Stimulated activated CD8-positive, alpha-beta memory T cell treated with anti-CD3 and anti-CD28 coated beads, Interleukin-12 subunit alpha, Interleukin-12 subunit beta, amount 100 ng/mL, for 24 hours (primary cell): Measurements from ENCODE around the gene SHROOM3.
"Not testable (repeated sequence)": the region's sequence is repeated elsewhere in the genome, so short reads cannot be mapped to it uniquely, and the experiment has no call there.

Source experiments
- DNase-seq: peaks from one replicate; pipeline ENCODE4 v3.0.0-alpha.2; 2020; ENCODE audit errors: extremely low read depth

SHROOM3 gene

DNA sequence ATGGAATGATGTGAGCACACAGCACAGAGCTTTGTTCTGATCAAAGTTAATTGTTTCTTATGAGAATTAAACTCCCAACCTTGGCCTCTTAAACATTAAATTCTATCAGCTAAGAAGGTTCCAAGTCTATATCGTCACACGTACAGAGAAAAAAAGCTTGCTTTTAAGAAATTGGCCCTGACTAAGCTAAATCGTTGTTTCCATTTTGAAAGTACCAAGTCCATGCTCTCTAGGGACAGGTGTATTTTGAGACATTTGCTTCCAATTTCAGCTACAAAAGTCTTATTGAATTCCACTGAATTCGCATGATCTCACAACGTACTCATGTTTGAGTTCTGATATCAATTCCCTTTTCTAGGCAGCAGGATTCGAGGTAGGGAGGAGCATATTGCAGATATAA lies 157.4 kb downstream of the SHROOM3 start:
- DNase-seq = no peak

DNA sequence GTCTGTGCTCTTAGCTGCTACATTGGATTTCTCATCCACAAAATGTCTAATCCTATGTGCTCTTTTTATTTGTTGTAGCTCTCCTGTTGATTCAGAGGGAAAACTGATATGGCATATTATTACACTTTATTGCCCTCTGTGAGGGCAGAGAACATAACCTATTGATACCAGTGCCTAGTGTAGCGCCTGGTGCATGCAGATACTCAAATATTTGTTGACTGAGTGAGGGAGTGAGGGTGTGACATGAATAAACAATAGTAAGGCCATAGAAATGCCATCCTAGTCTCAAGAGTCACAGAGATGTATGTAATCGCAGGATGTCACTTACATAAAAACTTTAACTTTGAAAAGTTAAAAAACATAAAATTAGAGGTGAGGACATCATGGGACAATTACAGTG lies 159.1 kb downstream of the SHROOM3 start:
- DNase-seq = no peak

GRCh38 chr4:76595435-76595834 lies 160.4 kb downstream of the SHROOM3 start:
- no peak for DNase-seq

- DNase-seq = no peak
Measured at GRCh38 chr4:76596713-76597112, 161.7 kb downstream of the SHROOM3 start.

- DNase-seq = no peak
Measured at GRCh38 chr4:76597423-76597979, 162.5 kb downstream of the SHROOM3 start.

- no peak for DNase-seq
Measured at GRCh38 chr4:76600447-76600846, 165.4 kb downstream of the SHROOM3 start.

DNA sequence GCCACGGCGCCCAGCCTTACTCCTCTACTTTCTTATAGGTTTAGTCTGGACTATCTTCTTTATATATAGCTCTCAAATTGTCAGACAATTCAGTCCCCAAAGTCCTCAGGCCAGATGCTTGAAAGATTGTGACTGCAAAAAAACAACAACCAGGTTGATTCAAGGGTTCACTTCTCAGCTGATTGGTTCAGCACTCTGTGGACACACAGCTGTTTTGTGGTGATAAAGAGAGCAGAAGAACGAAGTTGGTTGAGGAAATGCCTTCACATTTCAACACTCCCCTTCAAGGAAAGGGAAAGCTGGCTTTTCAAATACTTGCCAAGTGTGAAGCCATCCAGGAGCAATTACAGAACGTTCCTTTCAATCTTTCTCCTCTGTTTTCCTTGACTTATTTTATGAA lies 166.8 kb downstream of the SHROOM3 start:
- DNase-seq = no peak

DNA sequence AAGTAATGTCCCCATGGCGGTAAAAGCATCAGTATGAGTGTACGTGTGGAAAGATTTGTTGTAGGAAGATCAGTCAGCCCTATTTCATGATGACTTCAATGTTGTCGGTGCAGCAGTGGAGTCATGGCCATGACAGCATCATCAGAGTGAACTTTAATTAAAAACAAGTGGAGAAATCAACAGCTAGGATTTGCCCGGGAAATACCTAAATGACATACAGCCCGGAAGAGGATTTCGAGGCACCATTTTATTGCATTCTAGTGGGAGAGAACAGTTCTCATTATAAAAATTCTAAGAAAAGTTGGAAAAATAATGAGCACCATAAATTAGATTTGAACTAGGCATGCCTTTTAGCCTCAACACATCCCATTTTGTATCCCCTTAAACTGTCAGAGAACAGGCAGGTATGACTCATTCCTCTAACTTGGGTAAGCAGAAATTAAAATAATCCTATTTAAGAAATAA lies 170.1 kb downstream of the SHROOM3 start:
- DNase-seq = no peak

GRCh38 chr4:76606645-76607265 lies 171.7 kb downstream of the SHROOM3 start:
- no peak for DNase-seq

DNA sequence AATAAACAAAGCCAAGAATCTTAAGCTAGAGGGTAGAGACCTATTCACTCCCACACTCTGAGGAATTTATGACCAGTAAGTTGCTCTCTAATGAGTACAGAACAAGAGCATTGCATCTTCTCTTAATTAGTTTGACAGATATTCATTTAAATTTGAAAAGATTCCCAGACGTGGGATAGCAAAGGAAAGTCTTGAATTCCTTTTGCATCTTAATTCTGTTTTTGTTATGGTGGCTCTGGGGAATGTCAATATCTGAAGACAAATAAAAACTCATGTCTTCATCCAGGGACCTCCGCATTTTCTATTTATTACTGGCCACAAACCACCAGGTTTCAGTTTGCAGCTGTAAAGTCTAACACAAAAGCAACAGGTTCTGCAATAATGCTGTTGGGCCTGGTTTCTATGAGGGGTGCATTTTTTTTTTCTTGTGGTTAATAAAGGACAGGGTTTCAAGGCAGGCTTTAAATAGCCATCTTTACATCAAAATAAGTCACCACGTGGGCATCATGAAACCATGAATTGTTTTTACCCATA lies 172.3 kb downstream of the SHROOM3 start:
- DNase-seq = no peak

- DNase-seq = no peak
Measured at GRCh38 chr4:76607846-76608245, 172.8 kb downstream of the SHROOM3 start.

DNA sequence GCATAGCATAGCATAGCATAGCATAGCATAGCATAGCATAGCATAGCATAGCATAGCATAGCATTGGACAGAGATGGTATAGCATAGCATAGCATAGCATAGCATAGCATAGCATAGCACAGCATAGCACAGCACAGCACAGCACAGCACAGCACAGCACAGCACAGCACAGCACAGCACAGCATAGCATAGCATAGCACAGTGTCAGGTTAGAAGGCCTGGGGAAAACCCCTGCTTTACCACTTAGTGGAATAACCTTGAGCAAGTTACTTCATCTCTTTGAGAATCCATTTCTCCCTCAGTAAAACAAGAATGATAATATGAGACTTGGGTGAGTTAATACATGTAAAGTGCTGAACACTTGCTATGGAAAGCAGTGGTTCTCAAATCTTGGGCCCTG lies 173.5 kb downstream of the SHROOM3 start:
- DNase-seq = not testable (repeated sequence)

DNA sequence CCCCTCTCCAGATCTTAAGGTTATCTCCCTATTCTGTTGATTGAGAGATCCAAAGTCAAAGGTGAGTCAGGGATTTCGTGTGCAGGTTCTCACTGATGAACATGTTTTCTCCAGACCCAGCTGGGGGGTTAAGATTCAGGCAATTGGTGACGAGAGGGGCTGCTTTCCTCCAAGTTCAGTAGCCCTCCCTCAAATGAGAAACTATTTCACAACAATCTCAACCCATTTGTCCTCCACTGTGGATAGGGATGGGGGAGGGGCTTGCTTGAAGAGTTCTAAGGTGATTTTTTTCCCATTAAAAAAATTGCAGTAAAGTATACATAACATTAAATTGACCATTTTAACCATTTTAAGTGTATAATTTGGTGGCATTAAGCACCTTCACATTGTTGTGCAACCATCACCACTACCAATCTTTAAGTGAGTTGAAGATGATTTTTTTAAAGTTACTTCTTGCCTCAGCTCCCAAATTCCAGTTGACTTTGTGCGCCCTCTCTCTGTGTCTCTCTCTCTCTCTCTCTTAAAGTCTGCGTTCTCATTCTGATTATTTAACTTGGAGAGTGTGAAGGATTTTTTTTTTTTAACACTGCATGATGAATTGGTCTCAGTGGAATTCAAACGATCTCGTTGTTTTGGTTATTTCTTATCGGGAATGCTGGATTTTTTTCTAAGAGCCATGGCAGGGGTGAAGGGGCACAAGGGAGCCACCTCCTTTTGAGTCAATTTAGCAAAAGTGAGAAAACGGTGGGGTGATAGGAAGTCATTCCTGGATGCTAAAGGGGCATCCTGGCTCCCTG lies 175.9 kb downstream of the SHROOM3 start:
- no peak for DNase-seq

DNA sequence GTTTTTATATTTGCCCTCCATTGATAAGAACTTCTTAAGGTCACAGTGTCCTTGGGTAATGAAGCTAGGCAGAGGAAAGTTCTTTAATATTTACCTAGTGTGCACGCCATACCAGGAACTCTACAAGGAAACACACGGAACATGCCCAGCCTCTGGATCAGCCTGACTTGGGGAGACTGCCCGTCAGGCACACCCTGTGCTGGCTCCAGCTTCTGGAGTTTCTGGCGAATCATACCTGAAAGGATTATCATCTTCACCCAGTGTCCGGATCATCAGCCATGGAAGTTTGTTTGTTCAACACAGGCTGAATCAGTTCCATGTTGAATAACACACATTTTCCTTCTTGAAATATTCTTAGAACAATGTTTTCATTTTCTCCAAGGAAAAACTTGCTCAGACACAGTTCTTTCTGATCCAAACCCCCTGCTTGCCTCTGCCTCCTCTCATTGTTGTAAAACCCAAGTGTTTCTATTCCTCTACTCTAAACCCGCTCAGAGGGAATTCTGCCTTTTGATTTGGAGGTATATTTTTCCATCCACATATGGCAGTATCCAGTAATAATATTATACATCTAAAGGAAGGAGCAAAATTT lies 176.7 kb downstream of the SHROOM3 start:
- no peak for DNase-seq

GRCh38 chr4:76614589-76614988 lies 179.6 kb downstream of the SHROOM3 start:
- no peak for DNase-seq

GRCh38 chr4:76615999-76616398 lies 181.0 kb downstream of the SHROOM3 start:
- DNase-seq = no peak

DNA sequence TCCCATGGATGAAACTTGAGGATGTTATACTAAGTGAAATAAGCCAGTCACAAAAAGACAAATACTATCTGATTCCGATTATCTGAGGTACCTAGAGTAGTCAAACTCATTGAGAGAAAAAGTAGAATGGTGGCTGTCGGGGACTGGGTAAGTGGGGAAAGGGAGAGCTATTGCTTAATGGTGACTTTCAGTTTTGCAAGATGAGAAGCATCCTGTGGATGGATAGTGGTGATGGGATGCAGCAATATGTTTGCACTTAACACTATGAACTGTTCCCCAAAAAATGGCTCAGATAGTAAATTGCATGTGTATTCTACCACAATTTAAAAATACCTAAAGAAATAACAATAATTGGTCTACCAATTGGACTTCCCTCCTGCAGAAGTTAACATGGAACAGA lies 181.5 kb downstream of the SHROOM3 start:
- DNase-seq = no peak

DNA sequence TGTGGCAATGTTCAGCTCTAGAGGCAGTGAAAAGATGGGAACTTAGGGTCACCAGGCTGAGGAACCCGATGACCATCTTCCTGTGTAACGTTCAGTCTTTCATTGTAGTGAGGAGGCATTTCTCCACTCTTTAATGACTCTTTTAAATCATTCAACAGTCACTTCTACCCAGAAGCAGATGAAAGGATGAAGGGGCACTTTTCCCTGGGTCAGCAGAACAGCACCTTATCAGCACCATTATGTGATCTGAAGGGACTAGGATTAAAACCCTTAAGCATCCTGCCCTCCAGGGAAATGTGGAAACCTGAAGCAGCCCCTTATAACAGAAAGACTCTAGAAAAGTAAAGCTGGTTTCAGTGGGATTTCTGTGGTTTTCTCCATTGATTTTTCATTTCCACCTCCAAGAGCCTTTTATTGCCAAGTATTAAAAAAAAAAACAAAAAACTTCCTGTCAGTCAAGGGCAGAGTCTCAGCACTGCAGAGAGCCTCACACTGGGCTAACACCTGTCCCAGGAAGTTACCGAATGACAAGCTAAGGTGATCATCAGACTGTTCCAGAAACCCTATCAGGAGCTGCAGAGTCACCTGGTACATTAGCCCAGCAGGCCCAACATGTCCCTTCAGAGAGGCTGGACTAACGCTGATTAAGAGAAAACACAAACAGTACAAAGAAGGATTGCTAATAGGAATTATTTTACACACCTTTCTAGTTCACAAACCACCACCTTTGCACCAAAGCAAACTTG lies 185.9 kb downstream of the SHROOM3 start:
- DNase-seq = no peak

DNA sequence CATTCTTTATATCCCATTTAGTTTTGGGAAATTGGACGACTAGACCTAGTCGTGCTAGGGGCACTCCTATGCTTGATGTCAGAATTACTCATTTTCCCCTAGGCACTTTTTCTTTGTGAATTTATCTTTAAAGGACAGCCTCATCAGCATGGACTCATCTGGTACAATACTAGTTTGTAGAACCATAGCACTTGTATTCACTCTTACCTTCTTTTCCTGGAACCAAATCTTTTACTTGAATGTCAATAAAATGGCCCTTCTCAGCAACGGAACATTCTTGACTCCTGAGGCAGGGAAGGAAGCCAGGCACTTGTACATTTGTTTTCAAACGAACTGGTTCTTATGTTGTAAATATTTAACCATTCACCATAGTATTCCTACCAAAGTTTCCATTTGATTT lies 187.1 kb downstream of the SHROOM3 start:
- DNase-seq = no peak

DNA sequence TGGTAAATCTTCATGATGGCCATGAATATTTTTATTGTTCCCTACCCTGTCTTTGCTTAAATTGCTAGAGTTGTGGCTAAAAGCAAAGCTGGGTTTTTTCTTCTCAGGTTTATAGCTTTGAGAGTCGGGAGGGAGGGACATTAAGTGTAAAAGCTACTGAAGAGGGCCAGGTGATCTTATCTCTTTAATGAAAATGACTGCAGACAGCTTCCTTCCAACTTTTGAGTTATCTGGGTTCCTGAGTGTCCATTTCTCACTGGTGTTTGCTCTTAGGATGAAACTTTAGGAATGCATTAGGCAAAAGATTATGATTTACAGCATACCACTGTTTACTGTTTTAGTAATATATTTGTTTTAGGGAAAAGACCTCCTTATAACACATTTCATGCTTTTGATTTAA lies 187.7 kb downstream of the SHROOM3 start:
- DNase-seq = no peak

DNA sequence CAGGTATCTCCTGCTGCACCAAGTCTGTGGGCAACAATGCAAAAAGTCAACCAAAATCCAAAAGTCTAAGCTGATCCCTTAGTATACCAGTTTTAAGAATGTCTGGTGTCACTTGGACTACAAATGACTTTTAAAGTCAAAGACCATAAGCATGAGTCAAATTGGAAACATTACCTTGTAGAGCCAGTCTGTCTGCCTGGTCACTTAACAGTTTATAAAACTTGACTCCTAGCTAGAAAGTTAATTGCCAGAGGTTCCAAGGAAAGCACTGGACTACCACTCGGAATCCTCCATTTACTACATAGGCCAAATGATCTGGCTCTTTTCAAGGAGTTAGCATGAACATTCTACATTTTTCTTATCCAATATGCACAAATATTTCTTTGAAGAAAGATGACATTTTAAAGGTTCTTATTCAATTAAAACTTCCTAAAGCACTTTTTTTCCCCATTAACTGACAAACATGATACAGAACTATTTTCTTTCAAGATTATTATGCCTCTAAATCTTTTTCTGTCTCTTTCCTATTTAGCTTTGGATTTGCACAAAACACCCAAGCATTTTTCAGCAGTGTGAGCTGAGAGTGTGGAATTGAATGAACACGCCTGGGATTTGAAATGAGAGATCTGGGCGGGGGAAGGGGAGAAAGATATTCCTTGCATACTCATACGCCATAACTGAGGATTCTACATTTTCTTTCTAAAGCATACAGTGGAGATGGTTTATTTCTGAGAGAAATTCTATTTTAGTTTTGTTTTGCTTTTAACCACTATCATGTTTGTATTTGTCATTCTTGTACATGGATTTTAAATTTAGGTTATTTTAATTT lies 188.4 kb downstream of the SHROOM3 start:
- no peak for DNase-seq
